Neural cell (in vitro differentiated cells): ENCODE results near the gene STUM.

ENCODE experiments used
- MXI1 ChIP-seq: fragments of 450-650 bp; conservative IDR thresholded peaks from 2 replicates; pipeline ENCODE4 v1.6.1; 2014; ENCODE audit warnings: antibody characterized with exemption, mild to moderate bottlenecking; ENCODE audit not compliant: poor library complexity, severe bottlenecking
- RAD21 ChIP-seq: fragments of 450-650 bp; conservative IDR thresholded peaks from 2 replicates; pipeline ENCODE4 v1.6.1; 2014; ENCODE audit warnings: antibody characterized with exemption, mild to moderate bottlenecking, moderate library complexity

DNA sequence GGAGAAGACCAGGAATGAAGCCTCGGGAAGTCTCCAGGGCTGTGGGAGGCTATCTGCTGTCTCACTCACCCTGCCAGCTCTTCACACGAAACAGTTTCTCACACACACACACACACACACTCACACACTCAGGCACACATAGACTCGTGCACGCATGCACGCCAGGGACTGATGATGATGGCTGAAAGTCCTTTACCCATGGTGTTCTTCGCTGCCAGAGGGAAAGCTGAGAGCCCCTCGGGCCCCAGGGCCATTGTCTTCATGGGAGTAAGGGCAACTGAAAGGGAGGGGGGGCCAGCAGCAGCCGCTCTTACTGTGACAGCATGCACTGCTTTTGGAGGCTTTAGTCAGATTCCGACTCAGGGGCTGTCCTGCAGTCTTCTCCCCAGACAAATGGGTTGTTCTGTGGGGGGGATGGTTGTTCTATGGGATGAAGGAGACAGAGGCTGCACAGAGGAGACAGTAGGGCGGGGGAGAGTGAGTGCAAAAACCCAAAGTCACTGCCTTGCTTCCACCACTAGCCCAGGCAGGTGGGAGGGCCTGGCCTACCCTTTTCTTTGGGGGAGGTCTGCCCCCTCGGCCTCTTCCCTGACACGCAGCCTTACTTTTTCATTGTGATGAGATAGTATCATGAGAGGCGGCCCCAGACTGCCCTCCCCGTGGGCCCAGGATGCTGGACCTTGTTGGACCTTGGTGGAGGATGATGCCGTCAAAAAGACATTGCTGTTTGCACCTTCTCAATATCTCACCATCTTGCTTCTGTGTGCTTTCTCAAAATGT, 29.0 kb downstream of the STUM start:
- TF ChIP-seq MXI1, result no peak
- no peak for TF ChIP-seq RAD21
